NCI-H2196 treated with DMSO at 0.1 percent for 48 hours (cell line): ENCODE measurements around the gene OR13C2.
"Not testable (repeated sequence)": the region's sequence is repeated elsewhere in the genome, so short reads cannot be mapped to it uniquely, and the experiment has no call there.

Experiments
- DNase-seq: peaks from one replicate; lab custom pipeline; 2025; ENCODE audit not compliant: unreplicated experiment; lab: John Stamatoyannopoulos, UW

OR13C2 gene, protein sequence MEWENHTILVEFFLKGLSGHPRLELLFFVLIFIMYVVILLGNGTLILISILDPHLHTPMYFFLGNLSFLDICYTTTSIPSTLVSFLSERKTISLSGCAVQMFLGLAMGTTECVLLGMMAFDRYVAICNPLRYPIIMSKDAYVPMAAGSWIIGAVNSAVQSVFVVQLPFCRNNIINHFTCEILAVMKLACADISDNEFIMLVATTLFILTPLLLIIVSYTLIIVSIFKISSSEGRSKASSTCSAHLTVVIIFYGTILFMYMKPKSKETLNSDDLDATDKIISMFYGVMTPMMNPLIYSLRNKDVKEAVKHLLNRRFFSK

DNA sequence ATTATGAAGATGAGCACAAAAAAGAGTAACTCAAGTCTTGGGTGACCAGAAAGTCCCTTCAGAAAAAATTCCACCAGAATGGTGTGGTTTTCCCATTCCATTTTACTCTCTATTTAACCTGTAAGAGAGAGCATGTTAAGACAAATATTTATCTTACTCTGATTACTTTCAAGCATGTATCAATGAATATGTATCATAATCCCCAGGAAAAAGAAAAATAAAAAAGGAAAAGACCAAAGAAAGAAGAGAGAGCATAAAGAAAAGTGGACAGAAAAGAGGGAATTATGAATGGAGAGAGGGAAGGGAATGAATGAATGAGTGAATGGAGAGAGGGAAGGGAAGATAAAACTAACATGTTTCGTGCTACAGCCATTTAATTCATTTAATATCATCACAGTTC lies at the start of gene OR13C2:
Gene OR13C2 (minus strand): TSS at position 101 of the 400 bp plus-strand sequence. CDS start 0 bp downstream, at position 101.
- DNase-seq = not testable (repeated sequence)

- no peak for DNase-seq
These were observed 30.0 kb upstream of the OR13C2 start for GRCh38 chr9:104635456-104635855.

- no peak for DNase-seq
These were observed 28.6 kb upstream of the OR13C2 start for GRCh38 chr9:104633976-104634520.

GRCh38 chr9:104625964-104626363 lies 20.5 kb upstream of the OR13C2 start:
- not testable (repeated sequence) for DNase-seq

DNA sequence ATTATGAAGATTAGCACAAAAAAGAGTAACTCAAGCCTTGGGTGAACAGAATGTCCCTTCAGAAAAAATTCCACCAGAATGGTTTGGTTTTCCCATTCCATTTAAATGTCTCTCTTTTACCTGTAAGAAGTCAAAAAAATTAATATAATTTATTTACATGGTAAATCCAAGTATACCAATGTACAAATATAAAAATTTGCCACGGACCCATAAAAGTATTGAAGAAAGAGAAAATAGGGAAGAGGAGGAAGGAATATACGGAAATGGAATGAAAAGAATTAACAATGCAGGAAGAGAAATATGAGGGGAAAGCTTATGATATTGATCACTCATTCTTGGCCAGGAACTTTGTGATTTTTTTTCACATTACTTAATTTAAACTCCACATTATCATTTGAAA lies 12.7 kb upstream of the OR13C2 start, which contains the start of gene OR13C9:
Gene OR13C9 (minus strand): TSS at position 101 of the 400 bp plus-strand sequence. CDS start 0 bp downstream, at position 101.
- no peak for DNase-seq

- no peak for DNase-seq
These were observed 12.0 kb upstream of the OR13C2 start for GRCh38 chr9:104617418-104617817.

- no peak for DNase-seq
These were observed 5.8 kb upstream of the OR13C2 start for GRCh38 chr9:104611213-104611612.

DNA sequence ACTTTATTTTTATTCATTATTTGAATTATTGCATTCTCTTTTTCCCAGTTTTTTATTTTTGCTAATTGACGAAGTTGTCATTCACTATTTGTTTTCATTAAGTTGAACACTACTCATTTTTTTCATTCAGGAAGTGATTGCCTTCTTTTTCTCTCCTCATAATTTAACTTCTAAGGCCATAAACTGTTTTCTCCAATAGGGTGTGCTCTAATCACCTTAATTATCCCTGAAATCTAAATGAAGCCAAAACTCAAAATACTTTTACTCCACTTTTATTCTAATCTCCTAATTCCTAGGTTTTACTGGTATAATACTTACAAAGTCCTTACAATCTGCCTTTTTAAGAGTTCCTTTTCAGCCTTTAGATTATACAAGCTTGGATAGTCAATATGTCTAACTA lies 2.9 kb upstream of the OR13C2 start:
- DNase-seq = no peak

GRCh38 chr9:104606152-104606551 lies 725 bp upstream of the OR13C2 start:
- no peak for DNase-seq

- no peak for DNase-seq
These were observed 626 bp downstream of the OR13C2 start for GRCh38 chr9:104604801-104605200.

DNA sequence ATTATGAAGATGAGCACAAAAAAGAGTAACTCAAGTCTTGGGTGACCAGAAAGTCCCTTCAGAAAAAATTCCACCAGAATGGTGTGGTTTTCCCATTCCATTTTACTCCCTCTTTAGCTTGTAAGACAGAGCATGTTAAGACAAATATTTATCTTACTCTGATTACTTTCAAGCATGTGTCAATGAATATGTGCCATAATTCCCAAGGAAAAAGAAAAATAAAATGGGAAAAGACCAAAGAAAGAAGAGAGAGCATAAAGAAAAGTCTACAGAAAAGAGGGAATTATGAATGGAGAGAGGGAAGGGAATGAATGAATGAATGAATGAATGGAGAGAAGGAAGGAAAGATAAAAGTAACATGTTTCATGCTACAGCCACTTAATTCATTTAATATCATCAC lies 6.1 kb downstream of the OR13C2 start, which contains the start of gene OR13C5:
Gene OR13C5 (minus strand): TSS at position 101 of the 400 bp plus-strand sequence. CDS start 0 bp downstream, at position 101.
- not testable (repeated sequence) for DNase-seq

- DNase-seq = not testable (repeated sequence)
These were observed 6.7 kb downstream of the OR13C2 start for GRCh38 chr9:104598749-104599148.

- DNase-seq = no peak
These were observed 15.8 kb downstream of the OR13C2 start for GRCh38 chr9:104589626-104590025.

- no peak for DNase-seq
These were observed 18.8 kb downstream of the OR13C2 start for GRCh38 chr9:104586496-104587180.

DNA sequence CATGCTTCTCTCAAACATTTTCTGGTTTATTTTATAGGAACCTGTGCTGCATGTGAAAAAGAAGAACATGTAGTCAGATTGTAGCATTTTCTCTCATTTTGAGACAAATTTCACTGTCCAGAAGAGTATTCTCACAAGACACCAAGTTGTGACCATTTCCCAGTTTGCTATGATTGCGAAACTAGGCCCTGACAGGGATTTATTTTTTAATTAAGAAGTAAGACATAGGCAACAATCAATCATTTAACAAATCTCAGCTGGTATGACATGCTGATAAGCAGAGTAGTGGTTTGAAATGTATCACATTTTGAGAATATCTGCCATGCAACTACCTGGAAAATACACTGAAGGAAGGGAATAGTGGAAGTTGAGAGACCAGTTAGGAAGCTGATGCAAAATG lies 24.9 kb downstream of the OR13C2 start:
- no peak for DNase-seq

DNA sequence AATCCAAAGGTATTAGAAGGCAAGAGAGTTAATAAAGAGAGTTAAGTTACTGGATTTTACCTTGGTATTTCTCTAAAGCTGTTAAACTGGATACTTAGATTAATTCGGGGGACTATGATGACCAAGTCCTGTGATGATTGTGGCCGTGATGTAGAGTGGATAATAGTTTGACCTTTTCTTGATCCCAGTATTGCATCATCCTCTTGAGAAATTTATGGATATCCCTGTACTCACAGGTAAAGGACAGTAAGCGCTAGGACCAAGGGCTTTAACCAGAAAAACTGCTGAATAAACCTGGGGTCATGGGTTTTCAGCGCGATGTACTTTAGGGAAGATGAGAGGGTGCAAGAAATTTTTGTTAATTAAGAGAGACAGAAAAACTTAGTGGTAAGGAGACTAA lies 28.2 kb downstream of the OR13C2 start:
- no peak for DNase-seq

- DNase-seq = no peak
These were observed 30.0 kb downstream of the OR13C2 start for GRCh38 chr9:104575456-104575855.

DNA sequence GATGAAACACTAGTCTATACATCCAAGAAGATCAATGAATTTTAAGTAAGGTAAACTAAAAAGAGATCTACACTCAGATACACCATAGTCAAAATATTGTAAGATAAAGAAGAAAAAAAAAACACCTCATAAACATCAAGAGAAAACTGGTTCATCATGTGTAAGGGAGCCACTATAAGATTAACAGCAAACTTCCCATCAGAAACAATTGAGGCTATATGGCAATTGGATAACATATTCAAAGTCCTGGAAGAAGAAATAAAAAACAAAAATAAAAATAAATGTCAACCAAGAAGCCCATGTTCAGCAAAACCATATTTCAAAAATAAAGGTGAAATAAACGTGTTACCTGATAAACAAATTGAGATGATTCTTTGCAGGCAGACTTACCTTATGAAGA lies 32.8 kb downstream of the OR13C2 start:
- DNase-seq = no peak

DNA sequence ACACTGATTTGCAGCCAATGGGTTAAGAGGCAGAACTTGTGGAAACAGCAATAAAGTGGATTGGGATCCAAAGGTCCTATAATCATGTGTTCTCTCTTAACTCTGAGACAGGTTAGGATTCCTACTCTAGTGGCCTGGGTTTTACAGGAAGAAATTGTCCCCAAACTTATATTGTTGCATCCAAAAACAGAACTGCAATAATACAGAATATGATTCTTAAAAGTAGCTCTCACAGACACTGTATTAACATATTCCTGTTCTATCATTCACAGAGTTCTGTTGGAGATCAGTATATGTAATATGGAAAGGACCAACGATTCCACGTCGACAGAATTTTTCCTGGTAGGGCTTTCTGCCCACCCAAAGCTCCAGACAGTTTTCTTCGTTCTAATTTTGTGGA lies 36.6 kb downstream of the OR13C2 start, which contains the start of gene OR13C8:
Gene OR13C8 (plus strand): TSS at position 301 of the 400 bp plus-strand sequence. CDS start 0 bp downstream, at position 301.
- DNase-seq = no peak

DNA sequence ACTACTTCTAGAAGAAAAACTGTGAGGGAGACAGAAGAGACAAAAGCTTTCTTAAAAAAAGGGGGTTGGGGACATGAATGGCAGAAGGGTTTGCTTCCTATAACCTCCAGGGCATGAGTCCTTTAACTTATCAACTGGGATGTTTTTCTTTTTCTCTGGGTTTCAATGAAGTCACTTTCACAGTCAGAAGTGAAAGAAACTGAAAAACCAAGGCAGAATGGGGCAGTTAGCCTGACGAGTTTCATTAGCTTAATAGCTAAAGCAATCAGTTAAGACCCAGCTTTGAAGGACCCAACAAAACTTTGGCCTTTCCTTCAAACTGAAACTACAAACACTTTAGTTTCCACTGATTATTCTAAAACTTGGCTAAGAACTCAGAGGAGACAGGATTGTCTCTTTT lies 41.1 kb downstream of the OR13C2 start:
- DNase-seq = no peak

DNA sequence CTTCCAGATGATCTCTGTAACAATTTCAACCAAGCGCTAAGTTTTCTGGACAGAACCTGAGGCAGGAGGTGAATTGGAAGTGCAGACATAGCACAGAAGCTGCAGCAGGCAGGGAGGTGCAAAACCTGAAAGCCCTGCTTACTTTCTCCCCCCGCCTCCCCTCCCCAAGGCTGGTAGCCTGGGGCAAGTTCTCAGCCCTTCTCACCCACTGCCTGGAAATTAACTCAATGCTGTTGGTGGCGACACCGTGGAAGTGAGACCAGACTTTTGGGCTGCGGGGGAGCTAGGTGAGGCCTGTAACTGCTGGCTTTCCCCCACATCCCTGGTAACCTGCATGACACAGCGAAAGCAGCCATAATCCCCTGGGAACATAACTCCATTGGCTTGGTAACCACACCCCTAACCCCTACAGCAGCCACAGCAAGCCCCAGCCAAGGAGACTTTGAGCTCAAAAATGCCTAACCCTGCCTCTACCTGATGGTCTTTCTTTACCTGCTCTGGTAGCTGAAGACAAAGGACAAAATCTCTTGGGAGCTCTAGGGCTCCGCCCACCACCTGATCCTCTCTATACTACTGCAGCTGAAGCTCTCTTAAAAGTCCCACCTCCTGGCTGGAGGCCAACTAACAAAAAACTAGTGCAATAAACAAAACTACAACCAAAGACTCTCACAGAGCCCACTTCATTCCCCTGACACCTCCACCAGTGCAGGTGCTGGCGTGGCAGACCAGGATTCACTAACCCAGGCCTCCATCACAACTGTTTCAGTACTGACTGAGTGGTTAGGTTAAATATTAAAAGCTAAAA lies 48.4 kb downstream of the OR13C2 start:
- no peak for DNase-seq
